Stomach (tissue), 9 donors: ENCODE data around the gene RARS1. TPM values are rescaled to one million over a fixed set of nuclear protein-coding genes. Genes with fewer than 3 reads are reported as not detected.

Source experiments
- DNase-seq, 2 donors: peaks; one replicate each; pipeline versions ENCODE4 v3.0.0 to v3.0.0-alpha.2; 2013 to 2019
- H3K27ac ChIP-seq, 5 donors: fragments of 200-600 bp in 4 of 5; sonication (generic) in 4 of 5; one replicate each; pipeline ENCODE4 v1.5.1; 2013 to 2019; ENCODE audit warnings: mild to moderate bottlenecking in 1 of 5, moderate library complexity in 1 of 5
- H3K27me3 ChIP-seq, 3 donors: fragments of 200-600 bp; sonication (generic); one replicate each; pipeline ENCODE4 v1.5.1; 2017 to 2019; ENCODE audit warnings: mixed run types in 1 of 3
- H3K36me3 ChIP-seq, 4 donors: fragments of 200-600 bp; sonication (generic); 1 replicate in 3 of 4; 2 replicates in 1 of 4; pipeline ENCODE4 v1.5.1; 2016 to 2019
- H3K4me1 ChIP-seq, 4 donors: fragments of 200-600 bp; sonication (generic); one replicate each; pipeline ENCODE4 v1.5.1; 2016 to 2019
- H3K4me3 ChIP-seq, 4 donors: fragments of 200-600 bp; sonication (generic) in 3 of 4; one replicate each; pipeline ENCODE4 v1.5.1; 2016 to 2019; ENCODE audit warnings: mild to moderate bottlenecking in 1 of 4
- H3K9me3 ChIP-seq, 4 donors: fragments of 200-600 bp; sonication (generic); one replicate each; pipeline ENCODE4 v1.5.1; 2016 to 2019
- EP300 ChIP-seq: sonication (generic); formaldehyde crosslinking; IDR thresholded peaks from one replicate; pipeline ENCODE4 v1.6.1; 2017; ENCODE audit warnings: antibody characterized with exemption
- POLR2A ChIP-seq, 4 donors: fragments of 450-650 bp; IDR thresholded peaks; one replicate each; pipeline ENCODE4 v1.6.1; 2016; ENCODE audit warnings: antibody characterized with exemption in 4 of 4, control low read depth in 2 of 4, mild to moderate bottlenecking in 1 of 4, moderate library complexity in 1 of 4
- POLR2AphosphoS5 ChIP-seq, 3 donors: sonication (generic); formaldehyde crosslinking; IDR thresholded peaks; one replicate each; pipeline ENCODE4 v1.6.1; 2016; ENCODE audit warnings: antibody characterized with exemption in 3 of 3
- WGBS, 5 donors: extraction: QIAGEN DNeasy Blood & Tissue Kit in 3 of 5; methylation state at CpG; one replicate each; pipeline versions ENCODE4 v1.1.5 to v1.1.7; 2013 to 2018; 5-methylcytosine and 5-hydroxymethylcytosine counted together
- intact Hi-C: fragments of 100-400 bp; cut with DNase I; formaldehyde crosslinking; loops from one replicate; pipeline ENCODE4 v1.15.1; 2023; ENCODE audit warnings: low total_unique reads
- polyA plus RNA-seq, 3 donors: library from polyadenylated mRNA; stranded (reverse); fragments of 200-250 nt; gene quantifications; one replicate each; pipeline ENCODE4 v1.2.3, GENCODE V29; 2013
- total RNA-seq, 5 donors: library from RNA; depleted of rRNA; stranded (reverse); fragments of >200 nt; gene quantifications; one replicate each; pipeline versions ENCODE4 v1.1.0 to v1.2.3, GENCODE V29; 2014 to 2016
- TF ChIP-seq, protein P1 (sequence below), 7 experiments: fragments of 450-650 bp in 4 of 7; fragments of 200-600 bp in 3 of 7; sonication (generic) in 3 of 7; IDR thresholded peaks; one replicate each; pipeline ENCODE4 v1.5.1; 2016 to 2019; ENCODE audit warnings: antibody characterized with exemption in 7 of 7, control low read depth in 2 of 7, mild to moderate bottlenecking in 1 of 7
- donor health status: healthy with polysubstance abuse.
- donor health status: Bipolar disorder and iron deficiency.
- donor health status: healthy.

The RARS1 gene
- total and polyA plus RNA-seq, 8 donors, result 27.5 to 139 (median 40.5) TPM

- Histone ChIP-seq H3K4me1 (no peaks in the 10 kb centered on the region), H3K36me3 (peaks cover 9 to 95% (median 72%) of the 10 kb centered on the region in 4 donors), H3K4me3 (no peak overlapping the region), H3K27ac (no peak overlapping the region), H3K27me3 (no peaks in the 10 kb centered on the region), H3K9me3 (no peaks in the 10 kb centered on the region)
- intact Hi-C loops, result no loop called here
- TF ChIP-seq POLR2A (IDR thresholded peaks at IDR 0.05), result no peak
- no peak for TF ChIP-seq EP300
- TF ChIP-seq POLR2AphosphoS5 (IDR thresholded peaks at IDR 0.05), result no peak
- TF ChIP-seq, protein P1, sequence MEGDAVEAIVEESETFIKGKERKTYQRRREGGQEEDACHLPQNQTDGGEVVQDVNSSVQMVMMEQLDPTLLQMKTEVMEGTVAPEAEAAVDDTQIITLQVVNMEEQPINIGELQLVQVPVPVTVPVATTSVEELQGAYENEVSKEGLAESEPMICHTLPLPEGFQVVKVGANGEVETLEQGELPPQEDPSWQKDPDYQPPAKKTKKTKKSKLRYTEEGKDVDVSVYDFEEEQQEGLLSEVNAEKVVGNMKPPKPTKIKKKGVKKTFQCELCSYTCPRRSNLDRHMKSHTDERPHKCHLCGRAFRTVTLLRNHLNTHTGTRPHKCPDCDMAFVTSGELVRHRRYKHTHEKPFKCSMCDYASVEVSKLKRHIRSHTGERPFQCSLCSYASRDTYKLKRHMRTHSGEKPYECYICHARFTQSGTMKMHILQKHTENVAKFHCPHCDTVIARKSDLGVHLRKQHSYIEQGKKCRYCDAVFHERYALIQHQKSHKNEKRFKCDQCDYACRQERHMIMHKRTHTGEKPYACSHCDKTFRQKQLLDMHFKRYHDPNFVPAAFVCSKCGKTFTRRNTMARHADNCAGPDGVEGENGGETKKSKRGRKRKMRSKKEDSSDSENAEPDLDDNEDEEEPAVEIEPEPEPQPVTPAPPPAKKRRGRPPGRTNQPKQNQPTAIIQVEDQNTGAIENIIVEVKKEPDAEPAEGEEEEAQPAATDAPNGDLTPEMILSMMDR (IDR thresholded peaks at IDR 0.05), result no peak
- WGBS, 5 donors, result 87 to 100% (median 94%) methylated on average over 2 of the region's 2 CpGs
- no peak for DNase-seq
Measured at GRCh38 chr5:168463081-168463480, 23.2 kb upstream of the RARS1 start.

- no peaks in the 10 kb centered on the region for H3K4me1 ChIP-seq
- WGBS, 5 donors, result 61 to 74% (median 67%) methylated on average over 5 of the region's 5 CpGs
- no peak for TF ChIP-seq POLR2AphosphoS5 (IDR thresholded peaks at IDR 0.05)
- H3K36me3 ChIP-seq, result peaks cover 12 to 94% (median 75%) of the 10 kb centered on the region in 4 donors
- no peaks in the 10 kb centered on the region for H3K27me3 ChIP-seq
- no peaks in the 10 kb centered on the region for H3K9me3 ChIP-seq
- no peak overlapping the region for H3K27ac ChIP-seq
- H3K4me3 ChIP-seq, result no peak overlapping the region
- no peak for DNase-seq
- intact Hi-C loops, result no loop called here
Measured at GRCh38 chr5:168464214-168464613, 22.1 kb upstream of the RARS1 start.

DNA sequence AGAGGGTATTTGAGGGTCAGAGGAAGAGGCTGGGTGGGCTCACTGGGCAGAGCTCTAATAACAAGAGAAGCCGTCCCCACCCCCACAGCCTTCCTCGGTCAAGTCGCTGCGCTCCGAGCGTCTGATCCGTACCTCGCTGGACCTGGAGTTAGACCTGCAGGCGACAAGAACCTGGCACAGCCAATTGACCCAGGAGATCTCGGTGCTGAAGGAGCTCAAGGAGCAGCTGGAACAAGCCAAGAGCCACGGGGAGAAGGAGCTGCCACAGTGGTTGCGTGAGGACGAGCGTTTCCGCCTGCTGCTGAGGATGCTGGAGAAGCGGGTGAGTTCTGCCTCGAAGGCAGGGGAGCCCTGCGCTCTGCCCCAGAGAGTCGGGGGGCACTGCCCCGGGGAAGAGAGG is 21.6 kb upstream of the RARS1 start:
- Histone ChIP-seq H3K27me3 (no peaks in the 10 kb centered on the region), H3K36me3 (peaks cover 14 to 94% (median 76%) of the 10 kb centered on the region in 4 donors), H3K27ac (no peak overlapping the region), H3K9me3 (no peaks in the 10 kb centered on the region), H3K4me1 (no peaks in the 10 kb centered on the region), H3K4me3 (no peak overlapping the region)
- 90 to 94% (median 93%) methylated on average over 18 to 20 of the region's 20 CpGs for WGBS, 5 donors
- DNase-seq, result no peak
- TF ChIP-seq, protein P1 (IDR thresholded peaks at IDR 0.05), result no peak
- no peak for TF ChIP-seq EP300
- no peak for TF ChIP-seq POLR2AphosphoS5 (IDR thresholded peaks at IDR 0.05)
- TF ChIP-seq POLR2A (IDR thresholded peaks at IDR 0.05), result no peak
- intact Hi-C loops, result no loop called here

- Histone ChIP-seq H3K4me1 (no peaks in the 10 kb centered on the region), H3K9me3 (no peaks in the 10 kb centered on the region), H3K27me3 (no peaks in the 10 kb centered on the region), H3K27ac (no peak overlapping the region), H3K4me3 (no peak overlapping the region), H3K36me3 (peaks cover 14 to 86% (median 73%) of the 10 kb centered on the region in 4 donors)
- TF ChIP-seq POLR2AphosphoS5 (IDR thresholded peaks at IDR 0.05) (no peak), POLR2A (IDR thresholded peaks at IDR 0.05) (no peak), EP300 (no peak)
- TF ChIP-seq, protein P1 (IDR thresholded peaks at IDR 0.05), result no peak
- no peak for DNase-seq
- intact Hi-C loops, result no loop called here
- WGBS, 5 donors, result 70 to 83% (median 79%) methylated on average over 12 of the region's 12 CpGs
Measured at GRCh38 chr5:168467755-168468330, 18.4 kb upstream of the RARS1 start.

DNA sequence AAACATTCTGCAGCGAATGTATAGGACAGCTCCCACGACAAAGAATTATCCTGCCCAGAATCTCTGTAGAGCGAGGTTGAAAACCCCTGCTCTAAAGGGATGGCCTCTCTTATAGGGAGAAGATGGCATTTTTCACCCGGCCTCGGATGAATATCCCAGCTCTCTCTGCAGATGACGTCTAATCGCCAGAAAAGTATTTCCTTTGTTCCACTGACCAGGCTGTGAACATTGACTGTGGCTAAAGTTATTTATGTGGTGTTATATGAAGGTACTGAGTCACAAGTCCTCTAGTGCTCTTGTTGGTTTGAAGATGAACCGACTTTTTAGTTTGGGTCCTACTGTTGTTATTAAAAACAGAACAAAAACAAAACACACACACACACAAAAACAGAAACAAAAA is 17.4 kb upstream of the RARS1 start:
- intact Hi-C loops, result no loop called here
- 83 to 92% (median 87%) methylated on average over 8 of the region's 8 CpGs for WGBS, 5 donors

More for the DNA sequence above, 17.4 kb upstream of the RARS1 start:
- TF ChIP-seq, protein P1 (IDR thresholded peaks at IDR 0.05), result no peak
- TF ChIP-seq POLR2A (IDR thresholded peaks at IDR 0.05), result no peak
- TF ChIP-seq EP300, result no peak
- TF ChIP-seq POLR2AphosphoS5 (IDR thresholded peaks at IDR 0.05), result no peak
- Histone ChIP-seq H3K27ac (no peak overlapping the region), H3K4me1 (no peaks in the 10 kb centered on the region), H3K4me3 (no peak overlapping the region), H3K36me3 (peaks cover 14 to 84% (median 70%) of the 10 kb centered on the region in 4 donors), H3K27me3 (no peaks in the 10 kb centered on the region), H3K9me3 (no peaks in the 10 kb centered on the region)
- DNase-seq, result no peak
